Measurements from ENCODE around the gene C14orf119. TPM values are rescaled to one million over a fixed set of nuclear protein-coding genes. Genes with fewer than 3 reads are reported as not detected.

C14orf119 gene
- total RNA-seq, 6 experiments from 2014 or later: 10.7 to 22.6 (median 14.1) TPM

DNA sequence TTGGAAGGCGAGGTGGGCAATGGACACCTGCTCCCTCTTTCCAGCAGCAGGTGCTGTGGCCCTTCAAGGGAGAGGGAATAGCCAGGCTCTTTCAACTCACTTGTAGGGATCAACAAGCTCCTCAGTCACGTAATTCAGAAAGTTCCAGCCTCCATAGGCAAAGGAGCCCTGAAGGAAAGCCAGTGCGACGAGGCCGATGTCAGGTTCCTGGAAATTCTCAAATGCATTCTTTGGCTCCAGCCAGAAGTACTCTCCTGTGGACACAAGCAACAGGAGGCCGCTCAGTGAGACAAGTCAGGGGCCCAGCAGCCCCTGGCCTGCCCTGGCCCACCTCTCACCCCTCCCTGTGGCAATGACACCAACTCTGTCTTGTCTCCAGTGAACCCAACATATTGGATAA is 45.1 kb downstream of the C14orf119 start:
- Histone ChIP-seq H3K36me3 (no peaks in the 10 kb centered on the region), H3K27ac (no peak overlapping the region), H3K4me1 (no peaks in the 10 kb centered on the region), H3K9me3 (no peaks in the 10 kb centered on the region), H3K4me3 (no peak overlapping the region), H3K27me3 (no peaks in the 10 kb centered on the region)
- TF ChIP-seq POLR2A (IDR thresholded peaks at IDR 0.05): no peak
- TF ChIP-seq, protein P1, sequence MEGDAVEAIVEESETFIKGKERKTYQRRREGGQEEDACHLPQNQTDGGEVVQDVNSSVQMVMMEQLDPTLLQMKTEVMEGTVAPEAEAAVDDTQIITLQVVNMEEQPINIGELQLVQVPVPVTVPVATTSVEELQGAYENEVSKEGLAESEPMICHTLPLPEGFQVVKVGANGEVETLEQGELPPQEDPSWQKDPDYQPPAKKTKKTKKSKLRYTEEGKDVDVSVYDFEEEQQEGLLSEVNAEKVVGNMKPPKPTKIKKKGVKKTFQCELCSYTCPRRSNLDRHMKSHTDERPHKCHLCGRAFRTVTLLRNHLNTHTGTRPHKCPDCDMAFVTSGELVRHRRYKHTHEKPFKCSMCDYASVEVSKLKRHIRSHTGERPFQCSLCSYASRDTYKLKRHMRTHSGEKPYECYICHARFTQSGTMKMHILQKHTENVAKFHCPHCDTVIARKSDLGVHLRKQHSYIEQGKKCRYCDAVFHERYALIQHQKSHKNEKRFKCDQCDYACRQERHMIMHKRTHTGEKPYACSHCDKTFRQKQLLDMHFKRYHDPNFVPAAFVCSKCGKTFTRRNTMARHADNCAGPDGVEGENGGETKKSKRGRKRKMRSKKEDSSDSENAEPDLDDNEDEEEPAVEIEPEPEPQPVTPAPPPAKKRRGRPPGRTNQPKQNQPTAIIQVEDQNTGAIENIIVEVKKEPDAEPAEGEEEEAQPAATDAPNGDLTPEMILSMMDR (IDR thresholded peaks at IDR 0.05): no peak
- ATAC-seq (no peak), DNase-seq (no peak)
- 43% methylated on average over 1 of the region's 6 CpGs for WGBS (ENCODE audit: insufficient coverage, low coverage, low lambda C conversion rate, missing lambda C conversion rate)
- intact Hi-C loops (cut with DNase I): no loop called here

DNA sequence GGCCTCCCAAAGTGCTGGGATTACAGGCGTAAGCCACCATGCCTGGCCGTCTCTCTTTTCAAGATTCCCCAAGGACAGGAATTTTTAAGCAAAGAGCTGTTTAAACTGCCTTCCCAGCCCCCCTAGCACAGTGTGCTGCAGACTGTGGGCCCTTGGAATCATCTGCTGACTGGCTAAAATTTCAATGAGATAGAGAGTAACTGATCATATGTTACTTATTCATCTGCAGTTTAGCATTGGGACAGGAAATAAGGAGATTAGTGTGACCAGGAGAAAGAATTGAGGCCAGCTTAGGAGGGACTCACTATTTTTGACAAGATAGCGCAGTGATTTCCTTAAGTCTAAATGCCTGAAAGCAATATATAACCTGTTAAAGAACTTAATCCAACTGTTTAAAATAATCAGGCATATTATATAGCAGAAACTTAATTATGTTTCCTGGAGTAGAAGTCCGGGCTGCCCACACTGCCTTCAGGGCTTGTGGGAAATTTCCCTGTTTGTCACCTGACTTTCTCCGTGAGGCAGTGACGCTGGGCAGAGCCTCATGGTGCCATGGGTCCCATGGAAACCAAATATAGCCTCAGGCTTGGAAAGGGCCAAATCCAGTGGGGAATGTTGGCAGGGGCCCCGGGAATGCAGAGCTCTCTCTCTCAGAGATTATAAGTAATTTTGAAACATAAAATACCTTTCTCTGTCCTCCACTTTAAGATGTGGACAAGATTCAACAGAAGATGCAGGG is 46.6 kb downstream of the C14orf119 start:
- no peak for TF ChIP-seq POLR2A (IDR thresholded peaks at IDR 0.05)
- TF ChIP-seq, protein P1 (IDR thresholded peaks at IDR 0.05): no peak
- no peak overlapping the region for H3K4me3 ChIP-seq
- H3K27me3 ChIP-seq: no peaks in the 10 kb centered on the region
- H3K4me1 ChIP-seq: no peaks in the 10 kb centered on the region
- no peaks in the 10 kb centered on the region for H3K36me3 ChIP-seq
- H3K9me3 ChIP-seq: no peaks in the 10 kb centered on the region
- no peak for DNase-seq
- peak in 2 of 4 donors; percentile 22 to 28 for ATAC-seq
- intact Hi-C loops (cut with DNase I): no loop called here
- WGBS (ENCODE audit: insufficient coverage, low coverage, low lambda C conversion rate, missing lambda C conversion rate): 63% methylated on average over 6 of the region's 7 CpGs
- H3K27ac ChIP-seq: no peak overlapping the region

DNA sequence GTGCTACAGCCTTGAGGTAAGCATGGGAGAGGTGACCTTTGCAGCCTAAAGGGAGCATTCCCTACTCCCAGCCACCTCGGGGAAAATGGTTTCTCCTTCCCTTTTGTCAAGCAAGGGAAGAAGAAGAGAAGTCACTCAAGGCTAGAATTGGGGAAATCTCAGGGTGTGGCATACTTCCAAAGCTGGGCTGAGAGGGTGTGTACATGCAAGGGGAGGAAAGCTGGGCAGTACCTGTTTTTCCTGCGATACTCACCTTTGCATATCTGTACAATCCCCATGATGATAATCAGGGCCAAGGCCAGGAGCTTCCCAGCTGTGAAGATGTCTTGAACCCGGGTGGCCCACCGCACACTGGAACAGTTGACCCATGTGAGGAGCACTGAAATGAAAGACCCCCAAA is 47.5 kb downstream of the C14orf119 start:
- Histone ChIP-seq H3K27me3 (no peaks in the 10 kb centered on the region), H3K9me3 (no peaks in the 10 kb centered on the region), H3K27ac (no peak overlapping the region), H3K4me1 (no peaks in the 10 kb centered on the region), H3K4me3 (no peak overlapping the region), H3K36me3 (no peaks in the 10 kb centered on the region)
- intact Hi-C loops (cut with DNase I): no loop called here
- TF ChIP-seq POLR2A (IDR thresholded peaks at IDR 0.05): no peak
- TF ChIP-seq, protein P1 (IDR thresholded peaks at IDR 0.05): no peak
- 18% methylated on average over 1 of the region's 4 CpGs for WGBS (ENCODE audit: insufficient coverage, low coverage, low lambda C conversion rate, missing lambda C conversion rate)
- ATAC-seq (no peak), DNase-seq (no peak)

DNA sequence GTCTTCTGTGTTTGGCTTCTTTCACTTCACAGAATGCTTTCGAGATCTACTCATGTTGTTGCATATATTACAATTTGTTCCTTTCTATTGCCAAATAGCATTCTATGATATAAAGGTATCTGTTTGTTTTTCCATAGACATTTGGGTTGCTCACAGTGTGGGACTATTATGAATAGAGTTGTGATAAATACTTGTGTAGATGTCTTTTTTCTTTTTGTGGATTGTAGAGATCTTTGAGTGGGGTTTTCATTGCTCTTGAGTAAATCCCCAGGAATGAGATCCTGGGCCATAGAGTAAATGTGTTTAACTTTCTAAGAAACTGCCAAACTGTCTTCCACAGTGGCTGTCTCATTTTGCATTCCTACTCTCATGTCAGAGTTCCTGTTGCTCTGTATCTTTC is 48.6 kb downstream of the C14orf119 start:
- Histone ChIP-seq H3K4me3 (no peak overlapping the region), H3K36me3 (no peaks in the 10 kb centered on the region), H3K4me1 (no peaks in the 10 kb centered on the region), H3K9me3 (no peaks in the 10 kb centered on the region), H3K27ac (no peak overlapping the region), H3K27me3 (no peaks in the 10 kb centered on the region)
- ATAC-seq (no peak), DNase-seq (no peak)
- 57% methylated on average over 1 of the region's 1 CpG for WGBS (ENCODE audit: insufficient coverage, low coverage, low lambda C conversion rate, missing lambda C conversion rate)
- intact Hi-C loops (cut with DNase I): no loop called here
- no peak for TF ChIP-seq POLR2A (IDR thresholded peaks at IDR 0.05)
- TF ChIP-seq, protein P1 (IDR thresholded peaks at IDR 0.05): no peak
